Neural progenitor cell (in vitro differentiated cells): Measurements from ENCODE around the gene NLRP6.

Source experiments
- EZH2 ChIP-seq: fragments of 200-600 bp; sonication (generic); IDR thresholded peaks from 2 replicates; pipeline ENCODE4 v1.6.1; 2017; ENCODE audit warnings: antibody characterized with exemption, mild to moderate bottlenecking, moderate library complexity
- EZH2phosphoT487 ChIP-seq: fragments of 200-600 bp; sonication (generic); IDR thresholded peaks from 2 replicates; pipeline ENCODE4 v1.6.1; 2017; ENCODE audit warnings: antibody characterized with exemption
- TF ChIP-seq, protein P1 (sequence below): fragments of 200-600 bp; sonication (generic); IDR thresholded peaks from 2 replicates; pipeline ENCODE4 v1.5.1; 2017; ENCODE audit warnings: antibody characterized with exemption, mild to moderate bottlenecking

DNA sequence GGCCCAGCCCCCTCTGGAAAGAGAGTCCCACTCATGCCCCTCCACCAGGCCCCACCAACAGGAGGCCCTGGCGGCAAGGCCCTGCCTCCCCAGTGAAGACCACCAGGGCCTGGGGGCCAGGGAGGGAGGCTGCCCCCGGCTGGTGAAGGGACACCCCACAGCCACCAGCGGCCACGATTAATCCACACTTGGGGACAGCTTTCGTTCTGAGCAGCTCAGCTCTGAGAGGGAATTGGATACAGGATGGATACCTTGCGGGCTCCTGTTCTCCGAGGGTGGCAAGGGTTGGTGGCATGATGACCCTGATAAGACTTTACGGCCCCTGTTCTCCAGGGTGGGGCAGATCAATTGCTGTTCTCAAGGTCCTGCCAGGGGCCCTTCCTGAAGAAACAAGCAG, 6.9 kb upstream of the NLRP6 start:
- TF ChIP-seq, protein P1, sequence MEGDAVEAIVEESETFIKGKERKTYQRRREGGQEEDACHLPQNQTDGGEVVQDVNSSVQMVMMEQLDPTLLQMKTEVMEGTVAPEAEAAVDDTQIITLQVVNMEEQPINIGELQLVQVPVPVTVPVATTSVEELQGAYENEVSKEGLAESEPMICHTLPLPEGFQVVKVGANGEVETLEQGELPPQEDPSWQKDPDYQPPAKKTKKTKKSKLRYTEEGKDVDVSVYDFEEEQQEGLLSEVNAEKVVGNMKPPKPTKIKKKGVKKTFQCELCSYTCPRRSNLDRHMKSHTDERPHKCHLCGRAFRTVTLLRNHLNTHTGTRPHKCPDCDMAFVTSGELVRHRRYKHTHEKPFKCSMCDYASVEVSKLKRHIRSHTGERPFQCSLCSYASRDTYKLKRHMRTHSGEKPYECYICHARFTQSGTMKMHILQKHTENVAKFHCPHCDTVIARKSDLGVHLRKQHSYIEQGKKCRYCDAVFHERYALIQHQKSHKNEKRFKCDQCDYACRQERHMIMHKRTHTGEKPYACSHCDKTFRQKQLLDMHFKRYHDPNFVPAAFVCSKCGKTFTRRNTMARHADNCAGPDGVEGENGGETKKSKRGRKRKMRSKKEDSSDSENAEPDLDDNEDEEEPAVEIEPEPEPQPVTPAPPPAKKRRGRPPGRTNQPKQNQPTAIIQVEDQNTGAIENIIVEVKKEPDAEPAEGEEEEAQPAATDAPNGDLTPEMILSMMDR, result no peak
- no peak for TF ChIP-seq EZH2
- TF ChIP-seq EZH2phosphoT487, result no peak
